ENCODE data around the gene GRK1.

GRK1 gene

GRCh38 chr13:113630804-113631203 lies 36.2 kb upstream of the GRK1 start:
- TF ChIP-seq CTCF (IDR thresholded peaks at IDR 0.05) = no peak
- no peak for DNase-seq
- peaks cover 3% of the 10 kb centered on the region for H3K9me3 Mint-ChIP-seq
- H3K27ac Mint-ChIP-seq = no peak overlapping the region
- peaks cover 19% of the 10 kb centered on the region for H3K4me1 Mint-ChIP-seq
- no peaks in the 10 kb centered on the region for H3K27me3 Mint-ChIP-seq (ENCODE audit: low read depth, poor library complexity)
- H3K4me3 Mint-ChIP-seq = no peak overlapping the region
- peaks cover 68% of the 10 kb centered on the region for H3K36me3 Mint-ChIP-seq (ENCODE audit: low read depth)

- no peak for TF ChIP-seq CTCF (IDR thresholded peaks at IDR 0.05)
- DNase-seq = no peak
- Mint-ChIP-seq H3K27ac (no peak overlapping the region), H3K9me3 (no peaks in the 10 kb centered on the region), H3K4me3 (no peak overlapping the region), H3K27me3 (ENCODE audit: low read depth, poor library complexity) (no peaks in the 10 kb centered on the region), H3K4me1 (peaks cover 19% of the 10 kb centered on the region), H3K36me3 (ENCODE audit: low read depth) (peaks cover 68% of the 10 kb centered on the region)
Observed at GRCh38 chr13:113631341-113632095, 35.5 kb upstream of the GRK1 start.

GRCh38 chr13:113632706-113633484 lies 34.1 kb upstream of the GRK1 start:
- H3K4me3 Mint-ChIP-seq = no peak overlapping the region
- H3K27me3 Mint-ChIP-seq (ENCODE audit: low read depth, poor library complexity) = no peaks in the 10 kb centered on the region
- no peak for TF ChIP-seq CTCF (IDR thresholded peaks at IDR 0.05)
- H3K4me1 Mint-ChIP-seq = peaks cover 8% of the 10 kb centered on the region
- no peak for DNase-seq
- peak overlapping the region; percentile 53 for H3K27ac Mint-ChIP-seq
- H3K36me3 Mint-ChIP-seq (ENCODE audit: low read depth) = peaks cover 71% of the 10 kb centered on the region
- H3K9me3 Mint-ChIP-seq = no peaks in the 10 kb centered on the region

GRCh38 chr13:113633485-113633873 lies 33.5 kb upstream of the GRK1 start:
- no peaks in the 10 kb centered on the region for H3K27me3 Mint-ChIP-seq (ENCODE audit: low read depth, poor library complexity)
- no peak for DNase-seq
- peak overlapping the region; percentile 47 for H3K27ac Mint-ChIP-seq
- no peaks in the 10 kb centered on the region for H3K9me3 Mint-ChIP-seq
- H3K4me1 Mint-ChIP-seq = peaks cover 4% of the 10 kb centered on the region
- no peak overlapping the region for H3K4me3 Mint-ChIP-seq
- H3K36me3 Mint-ChIP-seq (ENCODE audit: low read depth) = peaks cover 73% of the 10 kb centered on the region
- no peak for TF ChIP-seq CTCF (IDR thresholded peaks at IDR 0.05)

- Mint-ChIP-seq H3K4me1 (peaks cover 4% of the 10 kb centered on the region), H3K36me3 (ENCODE audit: low read depth) (peaks cover 74% of the 10 kb centered on the region), H3K4me3 (no peak overlapping the region), H3K27me3 (ENCODE audit: low read depth, poor library complexity) (no peaks in the 10 kb centered on the region), H3K9me3 (peaks cover 5% of the 10 kb centered on the region), H3K27ac (peak overlapping the region; percentile 71)
- no peak for DNase-seq
- no peak for TF ChIP-seq CTCF (IDR thresholded peaks at IDR 0.05)
Observed at GRCh38 chr13:113634279-113635047, 32.6 kb upstream of the GRK1 start.
